ENCODE results near the gene ZNF622.
"Not testable (repeated sequence)": the region's sequence is repeated elsewhere in the genome, so short reads cannot be mapped to it uniquely, and the experiment has no call there.

ZNF622 gene

DNA sequence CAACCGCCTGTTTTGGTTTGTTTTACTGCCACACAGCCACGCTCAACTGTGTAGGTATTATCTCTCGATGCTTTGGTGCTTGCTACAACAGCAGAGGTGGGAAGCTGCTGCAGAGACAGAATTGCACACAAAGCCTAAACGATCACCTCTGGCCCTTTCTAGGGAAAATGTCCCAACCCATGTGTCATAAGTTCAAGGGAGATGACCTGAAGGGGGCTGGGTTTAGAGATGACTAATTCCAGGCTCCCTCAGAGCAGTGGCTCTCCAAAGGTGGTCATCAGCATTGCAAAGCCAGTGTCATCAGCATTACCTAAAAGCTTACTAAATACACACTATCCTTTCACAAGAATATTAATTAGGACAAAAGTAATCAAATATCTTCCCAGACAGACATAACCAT is 10.9 kb downstream of the ZNF622 start:
- Histone ChIP-seq H3K27me3 (no peaks in the 10 kb centered on the region), H3K4me3 (ENCODE audit: low read depth, low read length) (no peak overlapping the region), H3K36me3 (peaks cover 86% of the 10 kb centered on the region), H3K9me3 (no peaks in the 10 kb centered on the region), H3K4me1 (peaks cover 20% of the 10 kb centered on the region)
- TF ChIP-seq, protein P1, sequence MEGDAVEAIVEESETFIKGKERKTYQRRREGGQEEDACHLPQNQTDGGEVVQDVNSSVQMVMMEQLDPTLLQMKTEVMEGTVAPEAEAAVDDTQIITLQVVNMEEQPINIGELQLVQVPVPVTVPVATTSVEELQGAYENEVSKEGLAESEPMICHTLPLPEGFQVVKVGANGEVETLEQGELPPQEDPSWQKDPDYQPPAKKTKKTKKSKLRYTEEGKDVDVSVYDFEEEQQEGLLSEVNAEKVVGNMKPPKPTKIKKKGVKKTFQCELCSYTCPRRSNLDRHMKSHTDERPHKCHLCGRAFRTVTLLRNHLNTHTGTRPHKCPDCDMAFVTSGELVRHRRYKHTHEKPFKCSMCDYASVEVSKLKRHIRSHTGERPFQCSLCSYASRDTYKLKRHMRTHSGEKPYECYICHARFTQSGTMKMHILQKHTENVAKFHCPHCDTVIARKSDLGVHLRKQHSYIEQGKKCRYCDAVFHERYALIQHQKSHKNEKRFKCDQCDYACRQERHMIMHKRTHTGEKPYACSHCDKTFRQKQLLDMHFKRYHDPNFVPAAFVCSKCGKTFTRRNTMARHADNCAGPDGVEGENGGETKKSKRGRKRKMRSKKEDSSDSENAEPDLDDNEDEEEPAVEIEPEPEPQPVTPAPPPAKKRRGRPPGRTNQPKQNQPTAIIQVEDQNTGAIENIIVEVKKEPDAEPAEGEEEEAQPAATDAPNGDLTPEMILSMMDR (IDR thresholded peaks at IDR 0.05; ENCODE audit: low read depth, low read length) = no peak
- DNase-seq = no peak

DNA sequence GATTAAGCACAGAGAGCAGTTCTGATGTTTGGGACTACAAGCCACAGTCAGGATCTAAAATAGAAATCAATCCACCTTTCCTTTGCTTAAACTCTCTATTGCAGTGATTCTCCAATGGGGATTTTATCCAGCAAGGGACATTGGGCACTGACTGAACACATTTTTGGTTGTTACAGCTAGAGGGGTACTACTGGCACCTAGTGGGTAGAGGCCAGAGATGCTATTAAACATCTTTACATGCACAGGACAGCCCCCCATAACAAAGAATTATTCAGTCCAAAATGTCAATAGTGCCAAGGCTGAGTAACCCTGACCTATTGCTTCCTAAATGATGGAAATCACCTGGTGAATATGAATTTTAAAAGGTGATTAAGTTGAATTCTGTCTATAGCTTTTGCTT is 12.0 kb downstream of the ZNF622 start:
- Histone ChIP-seq H3K4me3 (ENCODE audit: low read depth, low read length) (no peak overlapping the region), H3K4me1 (peaks cover 20% of the 10 kb centered on the region), H3K36me3 (peaks cover 86% of the 10 kb centered on the region), H3K9me3 (no peaks in the 10 kb centered on the region), H3K27me3 (no peaks in the 10 kb centered on the region)
- DNase-seq = peak; percentile 49
- TF ChIP-seq, protein P1 (IDR thresholded peaks at IDR 0.05; ENCODE audit: low read depth, low read length) = peak; percentile 79

- Histone ChIP-seq H3K9me3 (no peaks in the 10 kb centered on the region), H3K4me3 (ENCODE audit: low read depth, low read length) (no peak overlapping the region), H3K4me1 (peaks cover 17% of the 10 kb centered on the region), H3K27me3 (no peaks in the 10 kb centered on the region), H3K36me3 (peaks cover 58% of the 10 kb centered on the region)
- no peak for DNase-seq
- TF ChIP-seq, protein P1 (IDR thresholded peaks at IDR 0.05; ENCODE audit: low read depth, low read length) = no peak
Measured at GRCh38 chr5:16450163-16450562, 15.4 kb downstream of the ZNF622 start.

DNA sequence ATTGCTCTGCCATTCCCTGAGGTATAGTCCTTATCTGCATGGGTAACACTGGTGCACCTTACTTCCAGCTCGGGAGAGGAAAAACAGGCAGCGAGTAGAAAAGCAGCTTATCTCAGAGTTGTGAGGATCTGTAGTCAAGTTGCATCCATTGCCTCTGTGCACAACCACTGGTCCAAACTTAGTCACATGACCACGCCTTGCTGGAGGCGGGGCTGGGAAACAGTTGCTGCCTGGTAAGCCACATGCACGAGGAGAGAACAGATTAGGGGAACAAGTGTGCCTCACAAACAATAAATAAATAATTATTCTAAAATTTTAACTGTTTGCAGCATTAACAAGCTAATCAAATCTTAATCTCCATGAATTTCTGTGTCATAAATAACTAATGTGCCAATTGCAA is 18.6 kb downstream of the ZNF622 start:
- H3K36me3 ChIP-seq = peaks cover 35% of the 10 kb centered on the region
- no peaks in the 10 kb centered on the region for H3K9me3 ChIP-seq
- H3K4me3 ChIP-seq (ENCODE audit: low read depth, low read length) = no peak overlapping the region
- no peaks in the 10 kb centered on the region for H3K27me3 ChIP-seq
- peak; percentile 85 for DNase-seq
- TF ChIP-seq, protein P1 (IDR thresholded peaks at IDR 0.05; ENCODE audit: low read depth, low read length) = no peak
- peaks cover 6% of the 10 kb centered on the region for H3K4me1 ChIP-seq

DNA sequence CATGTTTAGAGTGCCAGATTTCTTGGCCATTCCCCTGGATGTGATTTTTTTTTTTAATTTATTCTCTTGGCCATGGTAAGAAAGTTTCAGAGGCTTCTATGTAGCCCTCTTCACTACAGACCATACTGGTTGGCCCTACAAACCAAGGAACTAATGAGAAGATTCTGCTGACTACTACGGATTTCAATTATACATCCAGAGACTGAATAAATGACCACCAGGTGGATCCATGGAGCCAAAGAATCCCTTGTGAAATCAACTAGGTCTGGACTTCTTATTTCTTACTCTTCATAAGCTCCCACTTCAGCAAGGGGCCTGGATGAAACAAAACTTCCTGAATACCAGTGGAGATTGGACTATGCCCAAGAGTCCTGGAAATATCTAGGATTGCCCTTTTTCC is 27.6 kb downstream of the ZNF622 start:
- DNase-seq = no peak
- Histone ChIP-seq H3K36me3 (no peaks in the 10 kb centered on the region), H3K4me1 (no peaks in the 10 kb centered on the region; the same call in 1 of the 2 replicates), H3K9me3 (no peaks in the 10 kb centered on the region), H3K4me3 (ENCODE audit: low read depth, low read length) (no peak overlapping the region), H3K27me3 (no peaks in the 10 kb centered on the region)
- TF ChIP-seq, protein P1 (IDR thresholded peaks at IDR 0.05; ENCODE audit: low read depth, low read length) = peak; percentile 35; the same call in 1 of the 2 replicates

DNA sequence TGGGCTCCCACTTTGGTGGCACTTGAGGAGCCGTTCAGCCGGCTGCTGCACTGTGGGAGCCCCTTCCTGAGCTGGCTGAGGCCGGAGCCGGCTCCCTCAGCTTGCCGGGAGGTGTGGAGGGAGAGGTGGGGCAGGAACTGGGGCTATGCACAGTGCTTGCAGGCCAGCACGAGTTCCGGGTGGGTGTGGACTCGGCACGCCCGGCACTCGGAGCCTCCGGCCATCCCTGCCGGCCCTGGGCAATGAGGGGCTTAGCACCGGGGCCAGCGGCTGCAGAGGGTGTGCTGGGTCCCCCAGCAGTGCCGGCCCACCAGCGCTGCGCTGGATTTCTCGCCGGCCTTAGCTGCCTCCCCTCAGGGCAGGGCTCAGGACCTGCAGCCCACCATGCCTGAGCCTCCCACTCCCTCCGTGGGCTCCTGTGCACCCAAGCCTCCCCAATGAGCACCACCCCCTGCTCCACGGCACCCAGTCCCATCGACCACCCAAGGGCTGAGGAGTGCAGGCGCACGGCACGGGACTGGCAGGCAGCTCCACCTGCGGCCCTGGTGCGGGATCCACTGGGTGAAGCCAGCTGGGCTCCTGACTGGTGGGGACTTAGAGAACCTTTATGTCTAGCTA is 29.4 kb downstream of the ZNF622 start:
- H3K4me3 ChIP-seq (ENCODE audit: low read depth, low read length); H3K36me3 ChIP-seq; H3K9me3 ChIP-seq; H3K27me3 ChIP-seq; H3K4me1 ChIP-seq; DNase-seq: not testable (repeated sequence)

Measured in BE2C (cell line).